Stimulated activated CD4-positive, alpha-beta T cell treated with anti-CD3 and anti-CD28 coated beads, Interleukin-15, amount 100 ng/mL, for 1 hour (primary cell): ENCODE measurements around the gene PIGK.

Experiments
- DNase-seq, 2 donors: peaks; one replicate each; pipeline ENCODE4 v3.0.0-alpha.2; 2020; ENCODE audit warnings: low read depth in 1 of 2, low spot score in 1 of 2

Gene PIGK

DNA sequence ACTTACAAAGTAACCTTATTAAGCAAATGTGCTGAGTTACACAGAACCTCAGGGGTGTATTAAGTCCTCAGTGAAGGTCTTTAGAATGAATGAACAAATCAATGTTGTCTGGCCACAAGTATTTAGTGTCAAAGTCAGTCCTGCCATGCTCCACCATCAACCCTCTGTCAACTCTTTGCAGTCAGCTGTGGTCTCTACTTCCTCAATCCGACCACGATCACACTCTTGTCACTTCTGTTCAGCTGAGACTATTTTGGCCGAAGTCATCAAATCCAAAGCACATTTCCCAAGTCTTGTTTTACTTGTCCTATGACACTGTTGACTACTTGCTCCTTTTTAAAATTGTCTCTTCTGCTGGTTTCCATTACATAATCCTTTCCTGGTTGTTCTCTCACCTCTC lies 178.4 kb downstream of the PIGK start:
- no peak for DNase-seq

DNA sequence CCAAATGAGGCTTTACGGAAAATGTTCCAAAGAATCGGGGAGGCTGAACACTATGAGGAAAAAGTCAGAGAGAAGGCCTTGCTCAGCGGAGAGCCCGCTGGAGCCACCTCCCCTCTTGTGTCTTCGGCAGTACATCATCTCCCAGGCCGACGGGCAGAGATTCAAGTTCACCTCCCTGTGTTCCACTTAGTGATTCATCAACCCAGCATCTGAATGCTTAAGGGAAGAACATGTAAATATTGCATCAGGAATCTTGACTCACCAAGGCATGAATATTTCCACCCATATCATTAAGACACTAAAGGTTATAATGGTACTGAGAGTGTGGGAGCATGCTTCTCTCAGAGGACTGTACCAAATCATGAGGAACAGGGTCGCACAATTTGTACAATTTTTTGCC lies 179.5 kb downstream of the PIGK start:
- no peak for DNase-seq

DNA sequence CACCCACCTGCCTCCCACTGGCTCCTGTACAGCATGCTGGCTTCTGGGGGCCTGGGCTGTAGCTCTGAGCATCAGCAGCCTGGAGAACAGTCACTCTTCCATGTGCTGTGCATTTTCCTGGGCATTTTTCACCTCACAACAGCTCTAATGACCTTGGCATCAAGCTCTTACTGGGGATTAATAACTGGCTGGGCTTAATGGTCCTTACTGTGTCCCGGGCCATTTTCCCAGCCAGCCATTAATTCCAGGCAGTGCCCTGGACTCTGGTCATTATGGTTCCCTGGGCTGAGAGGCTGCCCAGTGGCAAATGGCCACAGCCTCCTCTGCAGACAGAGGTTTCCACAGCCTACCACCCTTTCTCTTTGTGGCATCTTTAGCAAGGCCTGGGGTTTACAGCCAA lies 180.1 kb downstream of the PIGK start:
- DNase-seq = no peak
